Mesenchymal stem cell (in vitro differentiated cells and primary cell): ENCODE data around the gene CDH4.

Source experiments
- DNase-seq: peaks from one replicate; pipeline ENCODE4 v3.0.0-alpha.2; 2013
- H2AFZ ChIP-seq: one replicate; pipeline ENCODE4 v1.6.1; 2013; ENCODE audit warnings: low read depth, mild to moderate bottlenecking, control low read depth, inconsistent platforms, low read length, moderate library complexity
- H2AK5ac ChIP-seq: 2 replicates; pipeline ENCODE4 v1.6.1; 2013; ENCODE audit warnings: low read length, moderate library complexity, mild to moderate bottlenecking, inconsistent platforms; ENCODE audit not compliant: severe bottlenecking
- H2BK120ac ChIP-seq: one replicate; pipeline ENCODE4 v1.6.1; 2013; ENCODE audit warnings: low read depth, mild to moderate bottlenecking, inconsistent platforms, low read length, moderate library complexity
- H2BK12ac ChIP-seq, 2 experiments: one replicate each; pipeline ENCODE4 v1.6.1; 2013; ENCODE audit warnings: inconsistent platforms in 2 of 2, low read length in 2 of 2, mild to moderate bottlenecking in 2 of 2, moderate library complexity in 2 of 2, control low read depth in 1 of 2
- H2BK15ac ChIP-seq: one replicate; pipeline ENCODE4 v1.6.1; 2013; ENCODE audit warnings: mild to moderate bottlenecking, low read depth, inconsistent platforms; ENCODE audit not compliant: poor library complexity, severe bottlenecking
- H2BK5ac ChIP-seq: 2 replicates; pipeline ENCODE4 v1.6.1; 2013; ENCODE audit warnings: low read depth, mild to moderate bottlenecking, low read length, control low read depth, inconsistent platforms; ENCODE audit not compliant: poor library complexity, severe bottlenecking
- H3K14ac ChIP-seq, 2 experiments: one replicate each; pipeline ENCODE4 v1.6.1; 2013; ENCODE audit warnings: inconsistent platforms in 2 of 2, low read length in 2 of 2, control low read depth in 1 of 2, mild to moderate bottlenecking in 1 of 2, moderate library complexity in 1 of 2
- H3K18ac ChIP-seq, 2 experiments: one replicate each; pipeline ENCODE4 v1.6.1; 2013; ENCODE audit warnings: inconsistent platforms in 2 of 2, low read length in 2 of 2, control low read depth in 1 of 2, low read depth in 1 of 2, mild to moderate bottlenecking in 1 of 2
- H3K23ac ChIP-seq, 2 experiments: one replicate each; pipeline ENCODE4 v1.6.1; 2013; ENCODE audit warnings: inconsistent platforms in 2 of 2, low read length in 2 of 2, mild to moderate bottlenecking in 2 of 2, moderate library complexity in 2 of 2, control low read depth in 1 of 2
- H3K27ac ChIP-seq: 2 replicates; pipeline ENCODE4 v1.5.1; 2013; ENCODE audit warnings: mild to moderate bottlenecking, moderate library complexity, low read length, control low read depth, inconsistent platforms; ENCODE audit not compliant: poor library complexity, severe bottlenecking
- H3K27me3 ChIP-seq, 2 experiments: 2 replicates each; pipeline versions ENCODE4 v1.6.1 to v1.7.0; 2013; ENCODE audit warnings: low read length in 2 of 2, mild to moderate bottlenecking in 2 of 2, moderate library complexity in 2 of 2, control low read depth in 1 of 2, inconsistent platforms in 1 of 2; ENCODE audit not compliant: control insufficient read depth in 1 of 2, insufficient read depth in 1 of 2
- H3K36me3 ChIP-seq, 2 experiments: 2 replicates each; pipeline versions ENCODE4 v1.6.1 to v1.7.0; 2013; ENCODE audit warnings: low read length in 2 of 2, control low read depth in 1 of 2, inconsistent platforms in 1 of 2, low read depth in 1 of 2, mild to moderate bottlenecking in 1 of 2; ENCODE audit not compliant: insufficient read depth in 2 of 2, control insufficient read depth in 1 of 2
- H3K4ac ChIP-seq, 2 experiments: one replicate each; pipeline ENCODE4 v1.6.1; 2013; ENCODE audit warnings: inconsistent platforms in 2 of 2, low read length in 2 of 2, mild to moderate bottlenecking in 2 of 2, moderate library complexity in 2 of 2, control low read depth in 1 of 2, low read depth in 1 of 2
- H3K4me1 ChIP-seq: 2 replicates; pipeline ENCODE4 v1.6.1; 2013; ENCODE audit warnings: low read depth, low read length, control low read depth; ENCODE audit not compliant: control insufficient read depth, insufficient read depth
- H3K4me2 ChIP-seq: 2 replicates; pipeline ENCODE4 v1.6.1; 2013; ENCODE audit warnings: low read length, mild to moderate bottlenecking, inconsistent platforms; ENCODE audit not compliant: poor library complexity, severe bottlenecking
- H3K4me3 ChIP-seq, 2 experiments: 2 replicates each; pipeline versions ENCODE4 v1.5.1 to v1.7.0; 2013; ENCODE audit warnings: low read length in 2 of 2, mild to moderate bottlenecking in 2 of 2, control low read depth in 1 of 2, low read depth in 1 of 2; ENCODE audit not compliant: insufficient read depth in 1 of 2
- H3K79me1 ChIP-seq: replicated peaks from 2 replicates; pipeline ENCODE4 v1.6.1; 2013; ENCODE audit warnings: mild to moderate bottlenecking, control low read depth, low read length, inconsistent platforms; ENCODE audit not compliant: poor library complexity, severe bottlenecking
- H3K9ac ChIP-seq: 2 replicates; pipeline ENCODE4 v1.7.0; 2013; ENCODE audit warnings: mild to moderate bottlenecking, low read length, moderate library complexity
- H3K9me3 ChIP-seq: 2 replicates; pipeline ENCODE4 v1.7.0; 2013; ENCODE audit warnings: mild to moderate bottlenecking, low read length; ENCODE audit not compliant: control insufficient read depth
- H4K8ac ChIP-seq: one replicate; pipeline ENCODE4 v1.6.1; 2013; ENCODE audit warnings: inconsistent platforms, mild to moderate bottlenecking, low read length, moderate library complexity
- H4K91ac ChIP-seq: one replicate; pipeline ENCODE4 v1.6.1; 2013; ENCODE audit warnings: mild to moderate bottlenecking, low read length, inconsistent platforms
- whole genome bisulfite sequencing: methylation state at CpG from one replicate; pipeline ENCODE4 v1.1.7; 2013; ENCODE audit warnings: mixed read lengths; 5-methylcytosine and 5-hydroxymethylcytosine counted together

The CDH4 gene

DNA sequence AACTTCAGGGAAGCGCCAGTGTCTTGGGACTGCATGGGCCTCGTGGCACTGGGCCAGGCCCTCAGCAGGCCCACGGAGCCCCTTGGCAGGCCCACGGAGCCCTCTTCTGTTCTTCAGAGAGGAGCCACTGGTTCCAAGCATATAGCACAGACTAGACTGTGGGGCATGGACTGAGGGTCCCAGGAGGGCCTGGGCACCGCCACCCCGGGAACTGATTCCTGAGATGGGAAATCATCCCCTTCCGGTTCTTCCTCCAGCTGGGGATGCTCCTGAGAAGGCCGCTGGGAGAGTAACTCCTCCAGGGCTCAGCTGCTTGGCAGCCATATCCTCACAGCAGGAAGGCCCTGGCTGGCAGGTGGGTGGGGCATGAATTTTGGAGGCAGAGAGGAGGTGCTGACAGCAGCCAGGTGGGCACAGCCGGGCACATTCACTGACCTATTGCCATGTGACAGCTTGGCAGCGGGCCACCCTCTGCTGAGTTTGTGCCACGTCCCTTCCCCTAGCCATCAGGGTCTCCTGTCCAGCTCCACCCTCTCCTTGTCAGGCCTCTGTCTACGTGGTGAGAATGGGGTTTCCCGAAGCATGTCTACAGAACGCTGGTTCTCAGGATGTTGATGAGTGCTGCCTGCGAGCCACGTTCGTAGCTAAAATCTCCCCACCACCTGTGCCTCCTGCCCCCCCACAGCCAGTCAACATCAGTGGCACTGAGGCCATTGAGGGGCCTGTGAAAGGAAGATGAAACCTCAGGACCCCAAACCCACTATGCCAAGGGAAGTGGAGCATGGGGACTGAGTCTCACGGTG is 661.6 kb downstream of the CDH4 start:
- H2BK12ac ChIP-seq, result no peak overlapping the region

DNA sequence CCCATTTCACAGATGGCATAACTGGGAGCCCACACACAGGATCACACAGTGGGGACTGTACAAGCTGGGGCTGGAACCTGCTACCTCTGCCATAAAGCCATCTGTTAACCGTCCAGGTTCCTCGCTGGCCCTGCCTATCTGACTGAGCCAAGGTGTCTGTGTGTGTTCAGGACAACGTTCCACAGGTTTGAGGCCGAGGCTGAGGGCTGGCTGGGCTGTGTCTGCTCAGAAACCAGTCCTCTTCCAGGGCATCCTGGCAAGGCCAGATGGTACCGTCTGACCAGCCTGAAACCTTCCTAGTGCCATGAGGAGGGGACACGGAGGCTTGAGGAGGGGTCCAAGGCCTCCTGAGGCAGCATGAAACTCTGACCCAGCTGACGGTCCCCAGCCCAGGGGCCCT is 663.0 kb downstream of the CDH4 start:
- Histone ChIP-seq H3K79me1 (no peaks in the 10 kb centered on the region), H3K27me3 (peaks cover 0 to 5% of the 10 kb centered on the region in 2 experiments), H2AK5ac (no peak overlapping the region), H3K27ac (no peak overlapping the region), H3K36me3 (peaks cover 0 to 10% of the 10 kb centered on the region in 2 experiments), H2BK12ac (no peak overlapping the region), H3K9ac (no peak overlapping the region), H3K14ac (no peak overlapping the region), H3K4ac (no peak overlapping the region), H2BK15ac (no peak overlapping the region), H2BK120ac (no peak overlapping the region), H4K8ac (no peak overlapping the region), H3K4me2 (no peak overlapping the region), H3K4me3 (no peak overlapping the region), H3K23ac (no peak overlapping the region), H3K18ac (no peak overlapping the region), H3K9me3 (peaks cover 18% of the 10 kb centered on the region), H4K91ac (no peak overlapping the region), H2BK5ac (no peak overlapping the region), H3K4me1 (peaks cover 2% of the 10 kb centered on the region), H2AFZ (no peak overlapping the region)
- no peak for DNase-seq
- WGBS, result 81% methylated on average over 7 of the region's 7 CpGs

More for the DNA sequence above, 661.6 kb downstream of the CDH4 start:
- Histone ChIP-seq H4K91ac (no peak overlapping the region), H2AK5ac (no peak overlapping the region), H3K4me3 (no peak overlapping the region), H3K27ac (no peak overlapping the region), H3K79me1 (no peaks in the 10 kb centered on the region), H3K9me3 (peaks cover 18% of the 10 kb centered on the region), H3K36me3 (peaks cover 0 to 10% of the 10 kb centered on the region in 2 experiments), H2BK120ac (no peak overlapping the region), H3K4ac (no peak overlapping the region), H3K4me1 (peaks cover 2% of the 10 kb centered on the region), H3K27me3 (peaks cover 7 to 8% of the 10 kb centered on the region in 2 experiments), H4K8ac (no peak overlapping the region), H2AFZ (no peak overlapping the region), H3K4me2 (no peak overlapping the region), H2BK5ac (no peak overlapping the region), H3K18ac (no peak overlapping the region), H2BK15ac (no peak overlapping the region), H3K9ac (no peak overlapping the region), H3K23ac (no peak overlapping the region), H3K14ac (no peak overlapping the region)
- WGBS, result 83% methylated on average over 18 of the region's 18 CpGs
- DNase-seq, result no peak

DNA sequence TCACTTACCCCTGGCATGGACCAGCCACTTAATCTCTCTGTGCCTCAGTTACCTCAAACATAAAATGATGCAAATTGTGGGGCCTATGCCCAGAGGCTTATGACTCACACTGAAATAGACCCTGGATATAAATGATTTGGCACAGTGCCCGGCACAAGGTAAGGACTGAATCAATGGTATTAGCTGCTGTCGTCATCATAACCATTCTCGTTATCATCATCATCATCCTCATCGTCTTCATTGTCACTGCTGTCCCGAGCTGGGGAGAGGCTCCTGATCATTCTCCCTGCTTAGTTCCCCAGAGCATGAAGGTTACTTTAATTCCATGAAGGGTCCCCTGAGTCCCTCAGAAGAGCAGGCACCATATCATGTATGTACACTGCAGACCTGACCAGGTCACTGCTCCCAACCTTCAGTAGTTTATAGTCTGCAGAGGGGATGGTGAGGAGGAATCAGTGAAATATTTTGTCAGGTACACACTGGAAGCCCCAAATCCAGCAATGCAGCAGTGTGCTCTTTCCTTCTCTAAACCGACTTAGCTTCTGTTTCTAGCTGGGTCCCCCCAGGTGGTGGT is 664.3 kb downstream of the CDH4 start:
- Histone ChIP-seq H3K79me1 (no peaks in the 10 kb centered on the region), H3K27me3 (peaks cover 0 to 5% of the 10 kb centered on the region in 2 experiments), H2BK5ac (no peak overlapping the region), H3K14ac (no peak overlapping the region), H2BK15ac (no peak overlapping the region), H3K36me3 (peaks cover 0 to 10% of the 10 kb centered on the region in 2 experiments), H3K9me3 (peaks cover 5% of the 10 kb centered on the region), H3K27ac (no peak overlapping the region), H2BK120ac (no peak overlapping the region), H4K8ac (no peak overlapping the region), H3K18ac (no peak overlapping the region), H3K4me1 (peaks cover 2% of the 10 kb centered on the region), H3K4me3 (no peak overlapping the region), H3K23ac (no peak overlapping the region), H3K4me2 (no peak overlapping the region), H3K4ac (no peak overlapping the region), H2AK5ac (no peak overlapping the region), H2BK12ac (no peak overlapping the region), H4K91ac (no peak overlapping the region), H2AFZ (no peak overlapping the region), H3K9ac (no peak overlapping the region)
- no peak for DNase-seq
- WGBS, result 90% methylated on average over 6 of the region's 6 CpGs

DNA sequence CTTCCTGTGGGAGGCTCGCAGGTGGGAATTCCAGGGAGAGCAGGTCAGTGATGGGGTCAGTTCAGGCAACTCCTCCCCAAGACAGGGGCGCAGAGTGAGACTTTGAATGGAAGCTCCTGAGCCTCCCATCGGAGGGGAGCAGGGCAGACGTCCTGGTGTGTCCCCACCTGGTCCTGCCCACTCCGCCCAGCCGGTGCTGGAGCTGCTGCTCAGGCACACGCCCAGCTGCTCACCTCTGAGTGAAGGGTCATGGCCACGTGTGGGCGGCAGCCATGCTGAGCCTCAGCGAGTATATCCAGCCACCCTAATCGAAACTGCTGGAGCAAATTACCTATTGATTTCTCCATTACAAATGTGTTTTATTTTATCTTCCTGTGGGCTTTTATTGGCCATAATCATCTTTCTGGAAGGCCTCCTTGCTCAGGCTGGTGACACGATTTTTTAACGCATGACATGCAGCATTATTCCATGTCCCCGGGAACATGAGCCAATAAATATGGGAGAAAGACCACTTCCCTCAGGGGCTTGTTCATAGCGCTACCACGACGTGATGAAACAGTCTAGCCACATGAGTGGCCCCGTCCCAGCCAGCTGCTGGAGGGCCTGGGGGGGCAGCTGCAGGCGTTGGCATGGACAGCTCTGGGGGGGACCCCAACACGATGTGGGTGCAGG is 665.5 kb downstream of the CDH4 start:
- H3K23ac ChIP-seq, result no peak overlapping the region
- no peak overlapping the region for H3K14ac ChIP-seq
- no peak overlapping the region for H3K4me2 ChIP-seq
- 82% methylated on average over 17 of the region's 20 CpGs for WGBS
- H3K4me1 ChIP-seq, result peaks cover 2% of the 10 kb centered on the region
- no peak overlapping the region for H3K4me3 ChIP-seq
- no peak overlapping the region for H2AK5ac ChIP-seq
- H2BK12ac ChIP-seq, result no peak overlapping the region
- H3K4ac ChIP-seq, result no peak overlapping the region
- no peak overlapping the region for H2AFZ ChIP-seq
- peaks cover 5% of the 10 kb centered on the region in 2 experiments for H3K27me3 ChIP-seq
- H4K8ac ChIP-seq, result no peak overlapping the region
- no peak overlapping the region for H2BK15ac ChIP-seq
- H4K91ac ChIP-seq, result no peak overlapping the region
- no peak overlapping the region for H3K27ac ChIP-seq
- no peak overlapping the region for H2BK5ac ChIP-seq
- no peak for DNase-seq
- no peak overlapping the region for H2BK120ac ChIP-seq
- peaks cover 0 to 10% of the 10 kb centered on the region in 2 experiments for H3K36me3 ChIP-seq
- no peak overlapping the region for H3K9ac ChIP-seq
- no peaks in the 10 kb centered on the region for H3K79me1 ChIP-seq
- peaks cover 2% of the 10 kb centered on the region for H3K9me3 ChIP-seq
- H3K18ac ChIP-seq, result no peak overlapping the region
